Activated T-cell treated with anti-CD3 and anti-CD28 coated beads, Interleukin-2, amount 50 U/mL, for 4 hours (primary cell): ENCODE measurements around the gene CA14. TPM values are rescaled to one million over a fixed set of nuclear protein-coding genes. Genes with fewer than 3 reads are reported as not detected.

Experiments
- total RNA-seq, 3 donors: library from RNA; stranded (reverse); gene quantifications; one replicate each; pipeline ENCODE4 v1.2.1, GENCODE V29; 2021

Gene CA14
- total RNA-seq, 3 donors from 2014 or later: not detected

Other genes with a start within 250 kb of the CA14 start
- 10 to 100 TPM; 40.5 to 48.2 (median 43.2) TPM for gene OTUD7B, start 247.0 kb upstream of the CA14 start, total RNA-seq
- 10 to 100 TPM; 17.8 to 19.9 (median 18.6) TPM for gene VPS45, start 190.0 kb upstream of the CA14 start, total RNA-seq
- gene PLEKHO1, start 107.9 kb upstream of the CA14 start, total RNA-seq: 10 to 100 TPM; 16.6 to 20.9 (median 17.7) TPM
- 100 to 1,000 TPM in 2 of 3 donors, 10 to 100 TPM in 1; 99.9 to 112 (median 101) TPM for gene ANP32E, start 21.7 kb upstream of the CA14 start, total RNA-seq
- gene APH1A, start 11.2 kb downstream of the CA14 start, total RNA-seq: 100 to 1,000 TPM; 121 to 124 (median 123) TPM
- gene C1orf54, start 15.0 kb downstream of the CA14 start, total RNA-seq: under 1 TPM; 0.38 to 0.58 (median 0.40) TPM
- 1 to 10 TPM; 2.0 to 2.3 (median 2.3) TPM for gene CIART, start 24.8 kb downstream of the CA14 start, total RNA-seq
- 10 to 100 TPM; 76.1 to 80.5 (median 79.4) TPM for gene MRPS21, start 36.1 kb downstream of the CA14 start, total RNA-seq
- 100 to 1,000 TPM in 2 of 3 donors, 10 to 100 TPM in 1; 88.3 to 108 (median 102) TPM for gene PRPF3, start 63.8 kb downstream of the CA14 start, total RNA-seq
- 10 to 100 TPM; 18.6 to 19.8 (median 19.2) TPM for gene RPRD2, start 106.4 kb downstream of the CA14 start, total RNA-seq
- 10 to 100 TPM; 38.6 to 43.1 (median 38.7) TPM for gene TARS2, start 229.6 kb downstream of the CA14 start, total RNA-seq